ENCODE measurements around the gene RIN2. TPM values are rescaled to one million over a fixed set of nuclear protein-coding genes. Genes with fewer than 3 reads are reported as not detected.

The RIN2 gene
- total and polyA plus RNA-seq, 2 of the 13 experiments (the other 11 are each of a cell fraction or from before 2014, with no cell fraction given), result 2.5 to 5.1 TPM

- peak; percentile 89 for TF ChIP-seq ZNF274 (CRISPR knock-in tag; IDR thresholded peaks at IDR 0.05)
- TF ChIP-seq ZNF513 (CRISPR knock-in tag; conservative IDR thresholded peaks at IDR 0.05), result 0 out of 2 replicates have a peak, but pooled peaks have one; percentile 77
- TF ChIP-seq HOXA3 (CRISPR knock-in tag; IDR thresholded peaks at IDR 0.05), result peak; percentile 23; the same call in 1 of the 2 replicates
- no peak for TF ChIP-seq FLYWCH1 (CRISPR knock-in tag; IDR thresholded peaks at IDR 0.05)
- TF ChIP-seq CHCHD3 (CRISPR knock-in tag; IDR thresholded peaks at IDR 0.05), result peak; percentile 46; the same call in 1 of the 2 replicates
- no peak for TF ChIP-seq ZNF816 (CRISPR knock-in tag; IDR thresholded peaks at IDR 0.05; ENCODE audit: borderline replicate concordance)
- no peak for TF ChIP-seq ZNF768 (CRISPR knock-in tag; IDR thresholded peaks at IDR 0.05)
- TF ChIP-seq MYC (CRISPR knock-in tag; IDR thresholded peaks at IDR 0.05; ENCODE audit: borderline replicate concordance), result peak; percentile 43; the same call in 1 of the 2 replicates
- TF ChIP-seq HNF4G (IDR thresholded peaks at IDR 0.05; ENCODE audit: borderline replicate concordance, low read depth, low read length), result no peak
- no peak for TF ChIP-seq HNF4G (CRISPR knock-in tag; IDR thresholded peaks at IDR 0.05; ENCODE audit: borderline replicate concordance, low read depth)
- no peak for TF ChIP-seq ZNF792 (CRISPR knock-in tag; IDR thresholded peaks at IDR 0.05)
- no peak for TF ChIP-seq TP53 (CRISPR knock-in tag; conservative IDR thresholded peaks at IDR 0.05)
- TF ChIP-seq CHD2 (IDR thresholded peaks at IDR 0.05; ENCODE audit: low read depth, low read length), result 0 out of 2 replicates have a peak, but pooled peaks have one; percentile 7
- 0 out of 2 replicates have a peak, but pooled peaks have one; percentile 46 for TF ChIP-seq FIP1L1 (IDR thresholded peaks at IDR 0.05; ENCODE audit: borderline replicate concordance, insufficient read depth, low read depth, low read length)
- TF ChIP-seq CREBL2 (CRISPR knock-in tag; IDR thresholded peaks at IDR 0.05; ENCODE audit: borderline replicate concordance), result 0 out of 2 replicates have a peak, but pooled peaks have one; percentile 31
- 0 out of 2 replicates have a peak, but pooled peaks have one; percentile 6 for TF ChIP-seq ZBTB20 (CRISPR knock-in tag; IDR thresholded peaks at IDR 0.05; ENCODE audit: borderline replicate concordance, low read depth)
- peak; percentile 66 for TF ChIP-seq ZNF563 (CRISPR knock-in tag; IDR thresholded peaks at IDR 0.05)
- TF ChIP-seq ZFP41 (CRISPR knock-in tag; IDR thresholded peaks at IDR 0.05; ENCODE audit: borderline replicate concordance), result 0 out of 2 replicates have a peak, but pooled peaks have one; percentile 62
- peak; percentile 10; the same call in 1 of the 2 replicates for TF ChIP-seq ELF1 (CRISPR knock-in tag; IDR thresholded peaks at IDR 0.05)
- no peak; the same call in 1 of the 2 replicates for TF ChIP-seq HMG20B (CRISPR knock-in tag; conservative IDR thresholded peaks at IDR 0.05)
- peak; percentile 92 for TF ChIP-seq RXRB (CRISPR knock-in tag; IDR thresholded peaks at IDR 0.05; ENCODE audit: borderline replicate concordance)
- TF ChIP-seq ZNF879 (CRISPR knock-in tag; IDR thresholded peaks at IDR 0.05), result peak; percentile 93
- TF ChIP-seq ASH2L (IDR thresholded peaks at IDR 0.05; ENCODE audit: insufficient read length, low read depth, low read length), result peak; percentile 40
- no peak for TF ChIP-seq LCORL (IDR thresholded peaks at IDR 0.05)
- TF ChIP-seq LCORL (CRISPR knock-in tag; IDR thresholded peaks at IDR 0.05), result no peak; the same call in none of the 2 replicates
- TF ChIP-seq, protein P1, sequence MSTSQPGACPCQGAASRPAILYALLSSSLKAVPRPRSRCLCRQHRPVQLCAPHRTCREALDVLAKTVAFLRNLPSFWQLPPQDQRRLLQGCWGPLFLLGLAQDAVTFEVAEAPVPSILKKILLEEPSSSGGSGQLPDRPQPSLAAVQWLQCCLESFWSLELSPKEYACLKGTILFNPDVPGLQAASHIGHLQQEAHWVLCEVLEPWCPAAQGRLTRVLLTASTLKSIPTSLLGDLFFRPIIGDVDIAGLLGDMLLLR (CRISPR knock-in tag; IDR thresholded peaks at IDR 0.05), result no peak
- TF ChIP-seq MIER2 (CRISPR knock-in tag; IDR thresholded peaks at IDR 0.05), result no peak
- TF ChIP-seq ZNF839 (CRISPR knock-in tag; IDR thresholded peaks at IDR 0.05; ENCODE audit: borderline replicate concordance), result 0 out of 2 replicates have a peak, but pooled peaks have one; percentile 62
- TF ChIP-seq TEAD3 (CRISPR knock-in tag; optimal IDR thresholded peaks at IDR 0.05; ENCODE audit: borderline replicate concordance), result peak; percentile 44
Measured at GRCh38 chr20:19758501-19759331, 658 bp downstream of the RIN2 start (continued).

Measured in HepG2 (cell line).